GM19395 (cell line): ENCODE data around the gene U2AF1L4.

Experiments
- ATAC-seq: cut with Tn5 transposase; IDR thresholded peaks from one replicate; pipeline ENCODE4 v1.9.1; 2021; ENCODE audit warnings: mild to moderate bottlenecking, moderate library complexity; ENCODE audit not compliant: unreplicated experiment

Gene U2AF1L4

DNA sequence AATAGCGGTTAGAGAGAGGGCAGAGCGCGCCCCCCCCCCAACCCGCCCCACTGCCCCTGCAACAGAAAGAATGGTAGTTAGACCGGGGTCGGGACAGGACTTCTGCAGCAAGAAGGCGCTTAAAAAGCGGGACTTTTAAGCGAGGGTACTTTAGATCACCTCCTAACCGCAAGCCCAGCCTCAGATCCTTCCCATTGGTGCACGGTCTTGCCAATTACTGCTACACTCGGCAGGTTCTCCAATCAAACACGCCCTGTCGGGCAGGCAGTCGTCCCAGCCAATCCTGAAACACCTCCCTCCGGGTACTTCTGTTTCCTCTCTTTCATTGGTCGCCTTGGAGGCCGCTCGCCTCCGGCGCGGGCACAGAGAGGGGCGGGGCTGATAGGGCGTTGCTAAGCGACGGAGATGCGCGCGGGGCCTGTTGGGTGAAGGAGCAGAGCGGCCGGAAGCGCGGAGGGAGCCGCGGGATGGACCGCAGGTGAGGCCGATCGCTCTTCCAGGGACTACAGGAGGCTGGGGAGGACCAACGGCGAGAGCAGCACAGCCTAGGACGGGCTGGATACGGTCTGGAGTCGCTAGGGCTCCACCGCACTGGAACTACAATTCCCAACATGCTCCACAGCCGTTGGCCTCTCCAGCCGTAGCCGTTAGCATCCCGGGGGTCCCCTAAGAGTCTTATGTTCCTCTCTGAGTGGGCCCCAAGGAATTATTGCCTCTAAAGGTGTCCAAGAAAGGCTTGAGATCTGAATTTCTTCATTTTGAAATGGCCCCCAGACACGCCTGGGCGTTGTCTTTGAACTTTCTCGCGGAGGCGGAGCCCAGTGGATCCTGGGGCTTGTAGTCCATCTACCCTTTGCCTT, 12.8 kb upstream of the U2AF1L4 start, which contains the start of gene PROSER3:
Gene PROSER3, plus strand, starts transcription at position 428 of the 860 bp plus-strand sequence. Its CDS starts 40 bp downstream, at position 468.
- peak; percentile 97 for ATAC-seq

DNA sequence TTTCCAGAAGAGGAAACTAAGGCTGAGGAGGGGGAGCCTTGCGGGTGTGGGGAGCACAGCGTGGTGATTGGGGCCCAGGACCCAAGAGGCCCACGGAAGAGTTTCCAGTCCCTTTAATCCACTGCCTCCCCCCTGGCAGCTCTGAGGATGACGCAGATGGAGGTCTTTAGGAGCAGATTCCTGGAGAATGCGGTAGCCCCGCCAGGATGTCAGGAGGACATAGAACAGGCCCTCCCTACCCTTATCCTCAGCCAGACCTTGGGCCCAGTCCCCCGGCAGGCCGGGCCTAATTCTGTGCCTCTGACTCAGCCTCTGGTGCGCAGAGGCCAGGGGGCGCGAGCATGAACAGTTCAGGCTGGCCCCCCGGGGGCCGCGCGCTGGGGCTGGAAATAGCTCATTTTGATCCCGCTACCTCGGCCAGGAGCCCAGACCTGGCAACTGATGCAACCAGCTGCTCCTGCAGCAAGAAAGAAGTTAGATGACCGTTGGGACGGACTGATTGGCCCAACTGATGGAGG, 12.1 kb upstream of the U2AF1L4 start:
- ATAC-seq: peak; percentile 10

DNA sequence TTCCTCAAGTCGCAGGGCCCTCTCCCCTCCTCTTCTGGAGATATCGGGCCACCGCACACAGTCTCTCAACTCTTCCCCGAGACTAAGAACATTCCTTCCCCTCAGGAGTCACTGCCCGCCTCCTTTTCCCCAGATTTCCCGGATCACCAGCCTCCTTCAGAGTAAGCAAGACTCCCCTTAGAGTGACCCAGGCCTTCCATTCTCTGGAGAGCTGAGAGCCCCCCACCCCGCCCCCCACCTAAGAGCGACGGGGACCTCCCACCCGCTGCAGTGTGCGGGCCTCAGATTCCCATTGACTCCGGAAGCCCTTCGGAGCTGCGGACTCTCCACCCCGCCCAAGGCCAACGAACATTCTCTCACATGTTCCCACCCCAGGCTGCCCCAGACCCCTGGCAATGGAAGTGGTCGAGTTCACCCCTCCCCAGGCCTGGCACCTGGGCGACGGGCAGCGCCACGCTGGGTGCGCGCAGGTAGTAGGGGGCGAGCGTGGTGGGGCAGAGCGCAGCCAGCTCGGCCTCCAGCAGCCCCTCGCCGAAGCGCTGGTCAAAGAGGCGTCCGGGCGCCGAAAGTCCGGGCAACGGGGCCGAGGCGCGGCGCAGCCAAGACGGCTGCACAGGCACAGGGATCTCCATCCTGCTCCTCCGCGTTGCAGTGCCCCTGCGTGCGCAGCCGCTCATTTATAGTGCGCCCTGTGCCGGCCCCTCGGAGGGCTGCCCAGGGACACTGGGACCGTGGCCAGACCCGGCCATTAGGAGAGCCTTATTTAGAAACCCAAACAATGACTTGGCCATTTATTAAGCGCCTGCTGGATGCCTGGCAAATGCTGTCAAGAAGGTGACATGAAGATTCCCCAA, 11.4 kb upstream of the U2AF1L4 start, which contains the start of gene HSPB6:
Gene HSPB6, minus strand, starts transcription at position 653 of the 854 bp plus-strand sequence. Its CDS starts 21 bp downstream, at position 632.
- no peak for ATAC-seq

DNA sequence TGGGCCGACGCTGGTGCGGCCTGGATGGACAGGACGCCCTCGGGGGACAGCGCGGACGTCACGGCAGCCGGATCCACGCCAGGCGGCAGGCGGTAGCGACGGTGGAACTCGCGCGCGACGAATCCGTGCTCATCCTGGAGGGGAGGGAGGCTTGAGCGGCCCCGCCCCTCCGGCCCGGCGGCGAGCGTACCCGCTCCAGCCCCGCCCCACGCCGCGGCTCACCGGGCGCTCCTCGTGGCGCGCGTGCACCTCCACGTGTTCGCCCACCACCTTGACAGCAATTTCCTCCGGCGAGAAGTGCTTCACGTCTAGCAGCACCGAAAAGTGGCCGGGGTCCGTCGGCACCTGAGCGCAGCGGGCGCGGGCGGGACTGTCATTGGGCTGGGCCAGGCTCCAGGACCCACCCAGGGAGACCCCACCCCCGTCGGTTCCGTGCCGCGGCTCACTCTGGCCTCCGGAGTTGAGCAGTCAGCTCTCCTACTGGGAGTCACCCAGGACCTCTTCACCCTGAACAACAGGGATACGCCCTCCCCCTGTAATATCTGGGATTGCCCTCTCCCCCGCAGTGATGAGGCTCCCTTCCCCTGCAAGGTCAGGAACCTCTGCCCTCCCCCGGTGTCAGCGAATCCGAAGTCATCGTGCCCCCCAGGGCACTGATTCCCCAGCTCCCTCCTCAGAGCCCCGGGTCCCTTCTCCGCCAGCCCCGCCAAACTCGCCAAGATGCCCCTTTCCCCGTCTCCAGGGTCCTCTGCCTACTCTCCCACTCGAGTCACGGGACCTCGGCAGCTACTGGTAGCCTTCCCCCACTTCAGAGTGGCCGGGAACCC, 10.5 kb upstream of the U2AF1L4 start:
- no peak for ATAC-seq

DNA sequence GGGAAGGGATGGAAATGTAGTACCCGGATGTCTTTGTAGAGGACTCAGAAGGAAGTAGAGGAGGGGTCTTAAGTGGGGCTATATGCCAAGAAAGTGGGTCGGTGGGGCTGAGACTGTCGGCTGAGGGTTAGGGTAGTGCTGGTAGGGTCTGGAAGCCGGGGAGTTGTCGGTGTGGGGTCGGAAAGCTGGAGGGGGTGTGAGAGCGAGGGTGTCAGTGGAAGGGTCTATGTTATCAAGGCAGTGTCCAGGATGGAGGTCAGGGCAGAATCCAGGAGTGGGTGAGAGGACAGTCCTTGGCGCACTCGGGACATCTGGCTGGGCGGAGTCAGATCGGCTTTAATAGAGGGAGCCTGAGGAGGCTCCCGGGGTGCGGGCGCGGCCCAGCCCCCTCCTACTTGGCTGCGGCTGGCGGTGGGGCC, 9.9 kb upstream of the U2AF1L4 start:
- no peak for ATAC-seq

DNA sequence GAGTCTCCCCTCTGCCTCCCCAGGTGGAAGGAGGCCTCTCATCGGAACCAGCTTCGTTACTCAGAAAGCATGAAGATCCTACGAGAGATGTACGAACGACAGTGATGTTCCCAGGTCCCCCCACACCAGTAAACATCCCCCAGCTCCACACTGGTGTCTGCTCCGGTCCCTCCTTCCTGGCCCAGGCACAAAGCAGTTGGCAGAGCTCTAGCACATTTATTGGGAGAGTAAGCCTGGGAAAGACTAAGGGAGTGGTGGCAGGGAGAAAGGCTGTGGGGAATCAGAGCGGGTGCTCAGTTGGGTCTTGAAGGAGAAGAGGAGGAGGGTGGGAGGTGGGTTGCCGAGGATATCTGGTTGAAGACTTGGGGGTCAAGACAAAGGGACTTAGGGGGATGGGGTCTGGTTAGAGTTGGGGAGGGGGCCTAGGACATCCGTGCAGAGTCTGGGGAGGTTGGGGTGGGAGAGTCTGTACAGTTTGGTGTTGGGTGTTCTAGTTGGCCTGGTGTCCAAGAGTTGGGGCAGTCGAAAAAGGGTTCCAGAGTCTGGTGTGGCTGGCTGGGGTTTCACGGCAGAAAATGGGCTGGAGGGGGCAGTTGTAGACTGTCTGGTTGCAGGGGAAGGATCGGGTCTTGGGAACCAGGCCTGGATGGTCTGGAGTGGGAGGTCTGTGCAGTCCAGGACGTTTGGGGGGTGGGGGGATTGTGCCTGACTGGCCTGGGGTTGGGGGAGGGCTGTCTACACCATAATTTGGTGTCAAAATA, 9.3 kb upstream of the U2AF1L4 start:
- no peak for ATAC-seq

DNA sequence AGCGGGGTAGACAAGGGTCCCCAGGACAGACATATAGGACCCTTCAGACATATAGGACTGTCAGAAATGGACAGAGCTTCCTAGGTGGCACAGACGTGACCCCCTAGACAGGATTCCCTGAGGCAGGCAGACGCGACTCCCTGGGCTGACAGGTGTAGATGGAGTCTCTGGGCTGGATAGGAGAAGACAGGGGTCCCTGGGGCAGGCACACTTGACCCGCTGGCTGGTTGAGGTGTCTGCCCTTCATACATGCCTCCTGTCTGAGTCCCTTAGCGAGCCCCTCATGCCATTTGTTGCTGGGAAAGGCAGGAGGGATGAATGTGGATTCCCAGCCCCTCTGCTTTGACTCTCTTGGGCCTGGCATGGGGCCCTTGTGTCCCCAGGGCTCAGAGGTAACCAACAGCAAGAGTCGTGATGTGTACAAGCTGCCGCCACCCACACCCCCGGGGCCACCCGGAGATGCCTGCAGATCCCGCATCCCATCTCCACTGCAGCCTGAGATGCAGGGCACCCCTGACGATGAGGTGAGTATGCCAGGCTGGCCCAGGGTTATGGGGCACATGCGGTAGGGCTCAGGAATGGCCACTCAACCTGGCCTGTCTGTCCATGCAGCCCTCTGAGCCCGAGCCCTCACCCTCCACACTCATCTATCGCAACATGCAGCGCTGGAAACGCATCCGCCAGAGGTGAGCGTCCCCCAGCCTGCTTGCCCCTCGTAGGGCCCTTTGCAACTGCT, 8.6 kb upstream of the U2AF1L4 start:
- no peak for ATAC-seq

DNA sequence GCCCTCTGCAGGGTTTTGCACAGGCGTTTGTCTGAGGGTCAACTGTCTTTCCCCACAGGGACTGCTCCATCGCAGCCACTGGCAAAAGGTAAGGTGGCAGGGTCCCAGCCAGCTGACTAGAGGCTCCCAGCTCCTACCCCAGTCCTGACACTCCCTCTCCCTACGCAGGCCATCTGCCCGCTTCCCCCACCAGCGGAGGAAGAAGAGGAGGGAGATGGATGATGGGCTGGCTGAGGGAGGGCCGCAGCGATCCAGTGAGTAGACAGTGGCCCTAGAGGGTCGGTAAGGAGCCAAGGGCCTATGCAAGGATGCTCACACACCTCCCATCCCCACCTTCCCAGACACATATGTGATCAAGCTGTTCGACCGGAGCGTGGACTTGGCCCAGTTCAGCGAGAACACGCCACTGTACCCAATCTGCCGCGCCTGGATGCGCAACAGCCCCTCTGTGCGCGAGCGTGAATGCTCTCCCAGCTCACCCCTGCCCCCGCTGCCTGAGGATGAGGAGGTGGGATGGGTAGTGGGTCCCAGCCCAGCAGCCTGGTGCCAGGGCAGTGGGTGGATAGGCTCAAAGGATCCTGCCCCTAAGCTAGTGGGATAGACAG, 7.6 kb upstream of the U2AF1L4 start:
- ATAC-seq: no peak

DNA sequence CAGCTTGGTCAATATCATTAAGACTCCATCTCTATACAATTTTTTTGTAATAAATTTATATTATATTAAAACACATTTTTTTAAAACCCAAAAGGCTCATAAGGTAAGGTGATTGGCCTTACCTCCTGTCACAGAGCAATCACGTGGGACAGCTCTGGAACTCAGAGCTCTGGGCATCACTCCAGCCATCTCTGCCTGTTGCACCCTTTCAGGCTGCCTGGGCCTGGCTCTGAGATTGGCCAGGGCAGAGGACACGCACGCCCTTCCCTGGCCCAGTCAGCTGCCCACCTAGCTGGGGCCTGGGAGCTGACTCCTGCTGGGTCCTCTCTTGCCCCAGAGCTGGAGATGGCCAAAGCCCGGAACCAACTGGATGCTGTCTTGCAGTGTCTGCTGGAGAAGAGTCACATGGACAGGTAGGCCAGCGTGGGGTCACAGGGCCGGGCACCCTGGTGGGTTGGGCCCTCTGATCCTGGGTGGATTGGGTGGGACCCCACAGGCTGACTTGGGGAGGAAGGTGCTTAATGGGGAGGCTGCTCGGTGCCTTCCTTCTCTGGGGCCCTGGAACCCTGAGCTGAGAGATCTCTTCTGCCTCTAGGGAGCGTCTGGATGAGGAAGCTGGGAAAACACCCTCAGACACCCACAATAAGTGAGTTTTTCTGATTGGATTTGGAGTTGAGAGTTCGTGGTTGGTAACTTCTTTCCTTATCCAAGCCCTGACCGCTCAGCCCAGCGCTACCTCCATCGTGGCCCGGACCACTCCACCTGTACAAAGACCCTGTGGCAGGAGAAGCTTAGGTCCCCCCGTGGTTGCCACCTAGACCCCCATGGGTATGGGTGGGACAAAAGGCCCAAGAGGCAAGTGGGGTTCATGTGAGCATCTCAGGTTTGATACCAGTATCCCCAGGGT, 6.9 kb upstream of the U2AF1L4 start:
- ATAC-seq: no peak

DNA sequence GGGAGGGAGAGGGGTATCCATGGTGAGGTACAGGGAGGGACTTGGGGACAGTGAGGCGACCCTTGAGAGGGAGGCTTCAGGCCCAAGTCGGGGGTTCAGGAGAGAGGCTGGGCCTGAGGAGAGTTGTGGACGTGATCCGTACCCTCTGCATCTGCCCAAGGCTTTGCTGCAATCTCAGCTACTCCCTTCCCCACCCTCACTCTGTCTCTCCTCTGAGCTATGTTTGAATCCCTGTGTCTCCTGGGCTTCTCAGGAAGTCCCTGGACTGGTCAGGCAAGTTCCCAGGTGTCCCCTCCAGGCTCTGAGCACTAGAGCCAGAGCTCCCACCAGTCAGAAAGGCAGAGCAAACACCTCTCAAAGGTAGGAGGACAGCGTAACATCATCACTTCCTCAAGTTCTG, 4.9 kb upstream of the U2AF1L4 start:
- ATAC-seq: no peak

DNA sequence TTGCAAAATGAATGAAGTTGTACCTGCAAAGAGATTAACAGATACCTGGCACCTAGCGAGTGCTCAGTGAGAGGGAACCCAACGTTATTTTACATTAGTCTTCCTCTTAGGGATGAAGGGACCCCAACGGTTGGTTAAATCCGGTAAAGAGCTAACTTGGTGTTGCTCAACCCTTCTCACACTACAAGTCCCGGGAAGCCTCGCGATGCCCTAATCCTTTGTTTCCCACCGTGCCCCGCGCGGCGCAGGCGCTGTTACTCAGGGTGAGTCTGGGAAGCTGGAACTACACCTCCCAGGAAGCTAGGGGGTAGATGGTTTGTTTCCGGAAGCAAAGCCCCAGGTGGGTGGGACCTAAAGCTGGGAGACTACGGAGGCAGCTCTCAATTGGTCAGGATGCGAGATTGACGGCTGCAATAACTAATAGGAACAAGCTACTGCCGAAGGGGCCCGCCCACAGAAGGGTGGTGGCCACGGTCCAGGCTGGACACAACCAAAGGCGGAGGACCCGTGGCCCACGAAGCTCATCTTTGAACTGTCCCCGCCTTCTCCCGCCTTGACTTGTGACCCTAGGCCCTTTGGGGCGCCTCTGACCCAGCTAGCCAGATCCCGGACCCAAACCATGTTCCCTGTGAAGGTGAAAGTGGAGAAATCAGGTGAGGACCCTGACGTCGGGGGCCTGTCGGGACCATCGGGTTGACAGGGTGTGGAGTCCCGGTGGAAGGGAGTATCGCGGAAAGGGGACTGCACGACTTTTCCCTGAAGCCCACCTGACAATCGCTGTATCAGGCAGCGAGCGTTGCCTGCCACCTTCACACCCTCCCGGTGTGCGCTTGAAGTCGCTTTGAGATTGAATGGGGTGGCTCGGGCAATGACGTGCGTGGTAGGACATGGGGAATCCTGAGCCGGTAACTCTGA, 3.1 kb upstream of the U2AF1L4 start, which contains the start of gene LIN37:
Gene LIN37, plus strand, starts transcription at position 471 of the 915 bp plus-strand sequence. Its CDS starts 149 bp downstream, at position 620.
- ATAC-seq: peak; percentile 73

DNA sequence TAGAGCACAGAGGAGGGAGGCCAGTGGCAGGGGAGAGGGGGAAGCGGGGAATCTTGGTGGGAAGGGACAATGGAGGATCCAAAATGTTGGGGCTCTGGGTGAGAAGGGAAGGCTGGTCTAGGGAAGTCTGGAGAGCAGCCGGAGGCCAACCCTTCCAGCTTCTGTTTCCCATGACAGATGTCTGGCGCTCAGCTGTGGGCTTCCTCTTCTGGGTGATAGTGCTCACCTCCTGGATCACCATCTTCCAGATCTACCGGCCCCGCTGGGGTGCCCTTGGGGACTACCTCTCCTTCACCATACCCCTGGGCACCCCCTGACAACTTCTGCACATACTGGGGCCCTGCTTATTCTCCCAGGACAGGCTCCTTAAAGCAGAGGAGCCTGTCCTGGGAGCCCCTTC, 1.3 kb upstream of the U2AF1L4 start:
- no peak for ATAC-seq

DNA sequence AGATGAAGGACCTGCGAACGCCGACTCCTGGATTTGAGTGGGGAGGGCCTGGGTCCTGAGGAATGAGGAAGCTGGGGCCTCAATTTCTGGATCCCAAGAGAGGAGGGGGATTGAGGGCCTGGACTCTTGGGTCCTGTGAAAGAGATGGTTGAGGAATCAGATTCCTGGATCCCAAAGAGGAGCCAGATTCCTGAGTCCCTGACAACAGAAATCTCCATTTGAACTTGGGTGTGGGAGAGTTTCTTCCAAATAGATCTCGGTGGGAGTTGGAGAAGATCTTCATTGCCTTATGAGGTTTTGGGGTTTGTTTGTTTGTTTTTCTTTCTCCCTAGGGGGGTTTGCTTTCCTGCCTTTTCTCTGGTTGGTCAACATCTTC, 857 bp upstream of the U2AF1L4 start:
- no peak for ATAC-seq

DNA sequence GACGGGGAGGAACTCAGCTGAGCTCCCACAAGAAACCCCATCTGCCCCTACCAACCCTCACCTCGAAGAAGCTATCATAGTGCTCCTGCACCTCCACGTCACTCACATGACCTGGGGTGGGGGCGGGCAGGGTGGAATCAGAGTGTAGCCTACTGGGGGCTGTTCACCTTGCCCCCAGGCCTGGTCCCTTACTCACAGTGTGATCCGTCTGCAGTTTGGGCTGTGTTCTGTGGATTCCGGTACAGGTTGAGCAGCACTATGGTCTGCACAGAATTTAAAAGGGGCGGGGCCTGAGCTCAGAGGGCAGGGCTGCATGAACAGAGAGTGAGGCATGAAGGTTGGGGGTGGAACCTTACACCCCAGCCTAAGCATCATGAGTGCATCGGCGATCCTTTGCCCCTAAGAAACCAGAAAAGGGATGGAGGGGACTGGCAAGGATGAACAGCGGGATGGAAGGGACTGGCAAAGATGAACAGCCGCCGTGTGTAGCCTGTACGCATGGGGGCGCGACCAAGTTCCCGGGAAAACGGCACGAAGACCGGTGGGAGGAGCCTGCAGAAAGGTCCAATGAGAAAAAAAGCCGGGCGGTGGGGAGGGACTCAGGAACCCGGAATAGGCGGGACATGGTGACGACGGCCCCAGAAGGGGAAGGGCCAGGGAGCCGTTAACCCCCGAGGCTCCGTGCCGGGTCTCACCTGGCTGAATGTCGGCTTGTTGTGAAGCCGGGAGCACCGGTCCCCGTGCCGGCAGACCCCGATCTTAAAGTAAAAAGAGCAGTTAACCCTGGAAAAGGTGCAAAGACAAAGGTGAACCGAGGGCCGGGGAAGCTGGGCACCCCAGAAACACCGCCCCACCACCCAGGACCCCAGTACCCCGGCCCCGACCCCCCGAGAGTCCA, 539 bp downstream of the U2AF1L4 start:
- no peak for ATAC-seq

DNA sequence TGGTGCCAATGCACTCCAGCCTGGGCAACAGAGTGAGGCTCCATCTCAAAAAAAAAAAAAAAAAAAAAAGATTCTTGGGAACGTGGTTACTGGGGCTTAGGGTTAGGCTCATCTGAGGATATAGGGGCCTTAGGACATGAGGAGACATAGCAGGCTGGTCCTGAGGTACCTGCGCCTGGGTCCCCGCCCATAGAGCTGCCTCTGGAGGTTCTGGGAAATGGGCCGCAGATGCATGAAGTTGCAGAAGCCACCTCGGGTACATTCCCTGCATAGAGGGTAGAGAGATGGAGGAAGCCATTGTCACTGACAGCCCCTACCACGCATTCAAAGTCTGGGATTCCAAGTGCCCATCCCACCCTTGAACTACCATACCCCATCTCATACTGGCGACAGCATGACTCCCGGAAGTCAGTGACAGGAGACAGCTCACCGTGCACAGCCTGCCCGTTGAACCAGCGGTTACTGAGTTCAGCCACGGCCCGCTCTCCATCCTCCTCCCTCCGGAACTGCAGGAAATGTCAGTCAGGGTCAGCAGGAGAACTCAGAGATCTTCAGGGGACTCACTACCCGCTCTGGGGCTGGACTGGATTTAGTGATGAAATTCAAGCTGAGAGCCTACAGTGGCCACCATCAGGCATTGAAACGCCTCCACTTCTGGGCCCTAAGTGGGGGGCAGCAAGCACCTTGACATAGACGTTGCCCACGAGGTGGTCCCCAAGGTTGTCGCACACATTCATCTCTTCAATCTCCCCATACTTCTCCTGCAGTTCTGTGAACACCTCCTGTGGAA, 1.4 kb downstream of the U2AF1L4 start:
- ATAC-seq: no peak
